VCaP (cell line): Measurements from ENCODE around the gene CYBA.

ENCODE experiments used
- H3K27ac ChIP-seq: fragments of 450-650 bp; 2 replicates; pipeline ENCODE4 v1.5.1; 2017
- TF ChIP-seq, protein P1 (sequence below): fragments of 450-650 bp; conservative IDR thresholded peaks from 2 replicates; pipeline ENCODE4 v1.5.1; 2017; ENCODE audit warnings: mild to moderate bottlenecking, moderate library complexity

The CYBA gene

GRCh38 chr16:88686062-88686438 is 35.2 kb upstream of the CYBA start:
- TF ChIP-seq, protein P1, sequence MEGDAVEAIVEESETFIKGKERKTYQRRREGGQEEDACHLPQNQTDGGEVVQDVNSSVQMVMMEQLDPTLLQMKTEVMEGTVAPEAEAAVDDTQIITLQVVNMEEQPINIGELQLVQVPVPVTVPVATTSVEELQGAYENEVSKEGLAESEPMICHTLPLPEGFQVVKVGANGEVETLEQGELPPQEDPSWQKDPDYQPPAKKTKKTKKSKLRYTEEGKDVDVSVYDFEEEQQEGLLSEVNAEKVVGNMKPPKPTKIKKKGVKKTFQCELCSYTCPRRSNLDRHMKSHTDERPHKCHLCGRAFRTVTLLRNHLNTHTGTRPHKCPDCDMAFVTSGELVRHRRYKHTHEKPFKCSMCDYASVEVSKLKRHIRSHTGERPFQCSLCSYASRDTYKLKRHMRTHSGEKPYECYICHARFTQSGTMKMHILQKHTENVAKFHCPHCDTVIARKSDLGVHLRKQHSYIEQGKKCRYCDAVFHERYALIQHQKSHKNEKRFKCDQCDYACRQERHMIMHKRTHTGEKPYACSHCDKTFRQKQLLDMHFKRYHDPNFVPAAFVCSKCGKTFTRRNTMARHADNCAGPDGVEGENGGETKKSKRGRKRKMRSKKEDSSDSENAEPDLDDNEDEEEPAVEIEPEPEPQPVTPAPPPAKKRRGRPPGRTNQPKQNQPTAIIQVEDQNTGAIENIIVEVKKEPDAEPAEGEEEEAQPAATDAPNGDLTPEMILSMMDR, result no peak
- H3K27ac ChIP-seq, result no peak overlapping the region; the same call in 1 of the 2 replicates

DNA sequence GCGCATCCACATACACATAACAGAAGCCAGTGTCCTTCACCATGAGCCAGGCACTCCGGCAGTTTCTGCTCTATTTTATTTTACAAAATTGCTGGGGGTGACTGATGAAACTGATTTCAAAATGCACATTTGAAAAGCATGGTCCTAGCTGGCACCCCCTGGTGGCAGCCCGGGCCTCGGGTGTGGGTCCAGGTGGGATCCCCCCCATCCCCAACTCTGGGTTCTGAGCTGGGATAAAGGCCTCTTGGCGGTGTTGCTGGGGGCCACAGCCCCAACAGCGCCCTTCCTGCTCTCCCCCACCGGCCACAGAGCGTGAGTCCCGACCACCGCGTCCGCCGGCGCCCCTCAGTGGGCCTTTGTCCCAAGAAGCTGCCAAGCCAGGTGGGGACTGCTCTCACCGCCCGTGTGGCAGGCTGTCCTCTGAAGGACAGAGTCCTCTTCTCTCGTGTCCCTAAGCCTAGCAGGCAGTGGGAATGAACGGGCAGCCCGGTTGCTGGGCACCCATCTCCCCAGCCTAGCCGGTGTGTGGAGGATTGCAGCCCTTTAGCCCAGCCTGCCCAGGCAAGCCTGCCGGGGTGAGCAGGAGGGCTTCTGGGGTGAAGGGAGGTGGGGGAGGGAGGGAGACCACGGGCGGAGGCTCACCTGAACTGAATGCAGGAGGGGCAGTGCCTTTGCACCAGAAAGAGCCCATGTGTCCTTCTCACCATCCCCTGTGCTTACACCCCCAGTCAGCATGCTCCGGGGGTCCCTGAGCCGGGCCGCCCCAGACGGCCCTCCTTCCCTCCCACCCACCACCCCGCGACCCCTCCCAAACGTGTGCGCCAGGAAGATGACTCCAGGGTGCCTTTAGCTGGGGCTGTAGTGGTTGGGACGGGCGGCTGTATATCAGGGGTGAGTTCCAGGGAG is 34.6 kb upstream of the CYBA start:
- H3K27ac ChIP-seq, result no peak overlapping the region
- TF ChIP-seq, protein P1, result no peak; the same call in 1 of the 2 replicates

GRCh38 chr16:88684569-88685155 is 33.8 kb upstream of the CYBA start:
- TF ChIP-seq, protein P1, result no peak
- H3K27ac ChIP-seq, result no peak overlapping the region

DNA sequence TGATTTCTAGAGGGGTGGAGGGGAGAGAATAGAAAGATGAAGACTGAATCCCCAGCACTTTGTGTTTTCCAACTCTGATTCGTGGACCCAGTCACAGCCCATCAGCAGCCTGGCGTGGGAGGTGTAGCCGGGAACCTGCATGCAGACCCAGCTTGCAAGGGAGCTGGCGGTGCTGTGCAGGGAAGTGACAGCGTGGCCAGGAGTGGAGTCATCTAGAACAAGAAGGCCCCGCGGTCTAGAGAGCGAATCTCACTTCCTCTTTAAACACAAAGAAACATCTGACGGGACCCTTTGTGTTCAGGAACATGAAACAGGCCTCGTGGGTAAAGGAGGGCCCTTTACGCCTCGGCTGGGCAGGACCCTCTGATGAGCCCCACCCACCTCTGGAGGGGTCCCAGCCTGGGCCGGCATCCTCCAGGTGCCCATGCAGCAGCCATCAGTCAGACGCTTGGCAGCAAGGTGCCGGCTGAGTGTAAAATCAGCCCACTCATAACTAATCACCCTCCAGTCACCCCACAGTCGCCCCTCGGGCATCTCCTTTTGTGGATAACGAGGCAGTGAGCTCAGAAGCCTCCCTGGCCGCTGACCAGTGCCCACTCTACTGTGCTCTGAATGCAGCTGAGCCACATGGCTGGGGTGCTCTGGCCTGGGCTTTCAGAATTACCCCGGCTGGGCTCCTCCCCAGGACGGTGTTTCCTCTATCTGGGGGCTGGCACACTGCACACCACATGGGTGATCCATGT is 31.0 kb upstream of the CYBA start:
- TF ChIP-seq, protein P1, result no peak
- H3K27ac ChIP-seq, result no peak overlapping the region

DNA sequence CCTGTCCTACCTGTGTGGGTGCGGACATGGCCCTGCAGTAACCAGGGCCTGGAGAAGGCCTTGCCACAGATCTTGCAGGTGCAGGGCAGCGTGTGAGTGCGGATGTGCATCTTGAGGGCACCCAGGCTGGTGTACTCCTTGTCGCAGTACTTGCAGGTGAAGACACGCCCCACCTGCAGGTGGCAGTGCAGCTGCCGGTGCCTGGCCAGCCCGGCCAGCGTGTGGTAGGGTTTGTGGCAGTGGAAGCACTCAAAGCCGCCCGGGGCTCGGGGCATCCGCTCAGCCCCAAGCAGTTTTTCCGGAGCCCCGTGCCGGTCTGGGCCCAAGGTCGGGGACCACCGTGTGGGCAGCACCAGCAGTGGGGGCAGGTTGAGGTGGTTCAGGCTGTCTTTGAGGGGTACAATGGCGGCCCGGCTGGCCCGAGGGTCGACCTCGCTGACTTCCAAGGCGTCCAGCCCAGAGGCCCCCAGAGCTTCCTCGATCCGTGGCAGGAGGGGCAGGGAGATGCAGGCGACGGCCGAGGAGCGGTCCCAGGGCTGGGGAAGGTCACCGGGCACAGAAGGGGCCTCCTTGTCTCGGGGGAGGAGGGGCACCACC is 30.3 kb upstream of the CYBA start:
- H3K27ac ChIP-seq, result no peak overlapping the region
- TF ChIP-seq, protein P1, result peak; percentile 59

DNA sequence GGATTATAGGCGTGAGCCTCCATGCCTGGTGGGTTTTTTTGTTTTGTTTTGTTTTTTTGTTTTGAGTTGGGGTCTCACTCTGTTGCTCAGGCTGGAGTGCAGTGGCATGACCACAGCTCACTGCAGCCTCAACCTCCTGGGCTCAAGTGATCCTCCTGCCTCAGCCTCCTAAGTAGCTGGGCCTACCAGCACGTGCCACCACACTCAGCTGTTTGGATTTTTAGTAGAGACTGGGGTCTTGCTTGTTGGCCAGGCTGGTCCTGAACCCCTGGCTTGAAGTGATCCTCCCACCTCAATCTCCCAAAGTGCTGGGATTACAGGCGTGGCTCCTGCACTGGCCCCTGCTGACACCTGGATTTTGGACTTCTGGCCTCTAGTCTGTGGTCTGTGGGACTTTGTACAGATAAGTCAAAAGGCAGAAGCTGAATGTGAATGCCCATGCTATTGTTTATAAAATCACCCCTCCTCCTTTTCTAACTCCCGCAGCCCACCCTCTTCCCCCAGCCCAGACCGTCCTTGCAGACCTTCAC is 29.8 kb upstream of the CYBA start:
- no peak overlapping the region for H3K27ac ChIP-seq
- TF ChIP-seq, protein P1, result no peak
